ENCODE data around the gene GLS. TPM values are rescaled to one million over a fixed set of nuclear protein-coding genes. Genes with fewer than 3 reads are reported as not detected.

The GLS gene
- total and polyA plus RNA-seq, 9 donors: 20.2 to 141 (median 76.0) TPM

- intact Hi-C loops (cut with DNase I): no loop called here
- Histone ChIP-seq H3K27ac (no peak overlapping the region), H3K36me3 (no peaks in the 10 kb centered on the region), H3K4me3 (no peak overlapping the region), H3K9me3 (no peaks in the 10 kb centered on the region), H3K4me1 (ENCODE audit: insufficient read depth) (peaks cover 1% of the 10 kb centered on the region), H3K27me3 (no peaks in the 10 kb centered on the region)
- 20 to 43% (median 22%) methylated on average over 1 of the region's 1 CpG for WGBS, 3 donors
- DNase-seq: no peak
- TF ChIP-seq EP300 (IDR thresholded peaks at IDR 0.05) (no peak), POLR2A (IDR thresholded peaks at IDR 0.05) (no peak)
- TF ChIP-seq, protein P1, sequence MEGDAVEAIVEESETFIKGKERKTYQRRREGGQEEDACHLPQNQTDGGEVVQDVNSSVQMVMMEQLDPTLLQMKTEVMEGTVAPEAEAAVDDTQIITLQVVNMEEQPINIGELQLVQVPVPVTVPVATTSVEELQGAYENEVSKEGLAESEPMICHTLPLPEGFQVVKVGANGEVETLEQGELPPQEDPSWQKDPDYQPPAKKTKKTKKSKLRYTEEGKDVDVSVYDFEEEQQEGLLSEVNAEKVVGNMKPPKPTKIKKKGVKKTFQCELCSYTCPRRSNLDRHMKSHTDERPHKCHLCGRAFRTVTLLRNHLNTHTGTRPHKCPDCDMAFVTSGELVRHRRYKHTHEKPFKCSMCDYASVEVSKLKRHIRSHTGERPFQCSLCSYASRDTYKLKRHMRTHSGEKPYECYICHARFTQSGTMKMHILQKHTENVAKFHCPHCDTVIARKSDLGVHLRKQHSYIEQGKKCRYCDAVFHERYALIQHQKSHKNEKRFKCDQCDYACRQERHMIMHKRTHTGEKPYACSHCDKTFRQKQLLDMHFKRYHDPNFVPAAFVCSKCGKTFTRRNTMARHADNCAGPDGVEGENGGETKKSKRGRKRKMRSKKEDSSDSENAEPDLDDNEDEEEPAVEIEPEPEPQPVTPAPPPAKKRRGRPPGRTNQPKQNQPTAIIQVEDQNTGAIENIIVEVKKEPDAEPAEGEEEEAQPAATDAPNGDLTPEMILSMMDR (IDR thresholded peaks at IDR 0.05): no peak
Observed at GRCh38 chr2:190922376-190922775, 41.8 kb downstream of the GLS start.

GRCh38 chr2:190927301-190927700, 46.7 kb downstream of the GLS start:
- intact Hi-C loops (cut with DNase I): no loop called here
- TF ChIP-seq, protein P1 (IDR thresholded peaks at IDR 0.05): no peak
- no peak for TF ChIP-seq EP300 (IDR thresholded peaks at IDR 0.05)
- TF ChIP-seq POLR2A (IDR thresholded peaks at IDR 0.05): no peak
- DNase-seq: no peak
- H3K36me3 ChIP-seq: no peaks in the 10 kb centered on the region
- no peaks in the 10 kb centered on the region for H3K9me3 ChIP-seq
- no peak overlapping the region for H3K4me3 ChIP-seq
- H3K27ac ChIP-seq: no peak overlapping the region
- H3K4me1 ChIP-seq (ENCODE audit: insufficient read depth): peaks cover 3% of the 10 kb centered on the region
- no peaks in the 10 kb centered on the region for H3K27me3 ChIP-seq
- WGBS, 3 donors: 21 to 30% (median 22%) methylated on average over 2 of the region's 2 CpGs

DNA sequence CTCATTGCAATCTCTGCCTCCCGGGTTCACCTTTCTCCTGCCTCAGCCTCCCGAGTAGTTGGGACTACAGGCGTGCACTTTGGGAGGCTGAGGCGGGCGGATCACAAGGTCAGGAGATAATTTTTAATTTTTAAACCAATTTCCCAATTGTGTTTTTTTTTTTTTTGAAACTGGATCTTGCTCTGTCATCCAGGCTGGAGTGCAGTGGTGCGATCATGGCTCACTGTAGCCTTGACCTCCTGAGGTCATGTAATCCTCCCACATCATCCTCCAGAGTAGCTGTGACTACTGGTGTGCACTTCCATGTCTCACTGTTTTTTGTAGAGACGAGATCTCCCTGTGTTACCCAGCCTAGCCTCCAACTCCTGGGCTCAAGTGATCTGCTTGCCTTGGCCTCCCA, 49.3 kb downstream of the GLS start:
- Histone ChIP-seq H3K36me3 (no peaks in the 10 kb centered on the region), H3K4me3 (no peak overlapping the region), H3K27me3 (no peaks in the 10 kb centered on the region), H3K9me3 (no peaks in the 10 kb centered on the region), H3K27ac (no peak overlapping the region), H3K4me1 (ENCODE audit: insufficient read depth) (peaks cover 3% of the 10 kb centered on the region)
- intact Hi-C loops (cut with DNase I): no loop called here
- WGBS, 3 donors: 64 to 78% (median 69%) methylated on average over 7 of the region's 7 CpGs
- no peak for DNase-seq
- TF ChIP-seq POLR2A (IDR thresholded peaks at IDR 0.05) (no peak), EP300 (IDR thresholded peaks at IDR 0.05) (no peak)
- TF ChIP-seq, protein P1 (IDR thresholded peaks at IDR 0.05): no peak

DNA sequence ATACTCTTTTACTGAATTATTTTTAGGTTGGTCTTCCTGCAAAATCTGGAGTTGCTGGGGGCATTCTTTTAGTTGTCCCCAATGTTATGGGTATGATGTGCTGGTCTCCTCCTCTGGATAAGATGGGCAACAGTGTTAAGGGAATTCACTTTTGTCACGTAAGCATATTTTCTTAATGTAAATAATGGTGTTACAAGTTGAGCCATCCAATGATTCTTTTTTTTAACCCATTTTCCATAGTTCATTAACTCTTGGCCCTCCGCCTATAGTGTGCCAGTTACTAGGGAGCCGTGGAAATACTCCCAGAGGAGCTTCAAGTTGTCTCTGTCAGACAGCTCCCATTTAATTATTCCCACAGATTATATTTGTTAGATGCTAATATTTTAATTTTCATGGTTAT, 49.8 kb downstream of the GLS start:
- TF ChIP-seq POLR2A (IDR thresholded peaks at IDR 0.05) (no peak), EP300 (IDR thresholded peaks at IDR 0.05) (no peak)
- TF ChIP-seq, protein P1 (IDR thresholded peaks at IDR 0.05): no peak
- H3K36me3 ChIP-seq: no peaks in the 10 kb centered on the region
- WGBS, 3 donors: 95 to 97% (median 95%) methylated on average over 3 of the region's 3 CpGs
- intact Hi-C loops (cut with DNase I): no loop called here
- H3K27me3 ChIP-seq: no peaks in the 10 kb centered on the region
- H3K9me3 ChIP-seq: no peaks in the 10 kb centered on the region
- no peak overlapping the region for H3K4me3 ChIP-seq
- peaks cover 3% of the 10 kb centered on the region for H3K4me1 ChIP-seq (ENCODE audit: insufficient read depth)
- no peak overlapping the region for H3K27ac ChIP-seq
- DNase-seq: no peak
